Measurements from ENCODE around the gene ZNF75A. TPM values are rescaled to one million over a fixed set of nuclear protein-coding genes. Genes with fewer than 3 reads are reported as not detected.

Gene ZNF75A
- total RNA-seq, 1 experiment from 2014 or later: 21.0 TPM

DNA sequence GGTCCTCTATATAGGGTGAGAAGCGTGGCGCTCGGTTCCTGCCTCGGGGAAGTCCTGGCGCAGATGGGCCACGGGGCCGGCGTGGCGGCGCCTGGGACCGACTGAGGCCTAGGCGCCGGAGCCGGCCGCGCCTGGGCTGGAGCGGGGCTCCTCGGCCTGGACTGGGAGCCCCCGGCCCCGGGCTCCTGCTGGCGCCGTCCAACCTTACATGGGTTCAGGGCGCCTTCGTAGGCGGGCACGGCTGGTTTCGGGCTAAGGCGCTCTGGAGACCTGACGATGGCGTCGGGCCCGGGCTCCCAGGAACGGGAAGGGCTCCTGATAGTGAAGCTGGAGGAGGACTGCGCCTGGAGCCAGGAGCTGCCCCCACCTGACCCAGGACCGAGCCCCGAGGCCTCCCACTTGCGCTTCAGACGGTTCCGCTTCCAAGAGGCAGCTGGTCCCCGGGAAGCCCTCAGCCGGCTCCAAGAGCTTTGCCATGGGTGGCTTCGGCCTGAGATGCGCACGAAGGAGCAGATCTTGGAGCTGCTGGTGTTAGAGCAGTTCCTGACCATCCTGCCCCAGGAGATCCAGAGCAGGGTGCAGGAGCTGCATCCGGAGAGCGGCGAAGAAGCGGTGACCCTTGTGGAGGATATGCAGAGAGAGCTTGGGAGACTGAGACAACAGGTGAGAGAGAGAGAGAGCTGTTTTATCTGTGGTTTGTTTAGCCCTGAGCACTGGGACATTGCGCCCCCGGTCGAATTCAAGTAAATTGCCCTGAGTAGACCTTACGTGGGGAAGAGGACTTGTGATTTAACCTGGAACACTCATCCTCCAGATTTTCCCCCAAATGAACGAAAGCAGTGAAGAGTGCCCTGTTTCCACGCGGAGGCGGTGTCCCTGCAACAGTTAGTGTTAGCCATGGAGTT is 21.5 kb upstream of the ZNF75A start:
- peak; percentile 27 for DNase-seq (ENCODE audit: low read depth)
- in situ Hi-C loops (cut with HindIII; ENCODE audit: low pct_unique_long_range_greater_than_20kb, low sequenced_read_pairs): no loop called here

DNA sequence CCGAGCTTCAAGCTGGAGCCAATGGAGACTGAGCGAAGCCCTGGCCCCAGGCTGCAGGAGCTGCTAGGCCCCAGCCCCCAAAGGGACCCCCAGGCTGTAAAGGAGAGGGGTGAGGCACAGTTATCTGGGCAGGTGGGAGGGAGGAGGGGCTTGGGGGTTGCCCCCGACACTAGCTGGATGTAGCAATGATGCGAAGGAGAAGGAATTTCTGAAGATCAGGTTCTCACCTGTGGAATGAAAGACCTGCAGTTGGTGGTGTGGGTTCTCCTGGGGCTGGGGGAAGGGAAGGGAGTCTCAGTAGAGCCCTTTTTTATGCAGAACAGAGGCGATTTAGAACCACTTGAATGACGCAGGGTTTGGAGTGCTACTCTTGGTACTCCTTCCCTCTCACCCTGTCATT is 20.2 kb upstream of the ZNF75A start:
- no peak for DNase-seq (ENCODE audit: low read depth)
- in situ Hi-C loops (cut with HindIII; ENCODE audit: low pct_unique_long_range_greater_than_20kb, low sequenced_read_pairs): no loop called here

DNA sequence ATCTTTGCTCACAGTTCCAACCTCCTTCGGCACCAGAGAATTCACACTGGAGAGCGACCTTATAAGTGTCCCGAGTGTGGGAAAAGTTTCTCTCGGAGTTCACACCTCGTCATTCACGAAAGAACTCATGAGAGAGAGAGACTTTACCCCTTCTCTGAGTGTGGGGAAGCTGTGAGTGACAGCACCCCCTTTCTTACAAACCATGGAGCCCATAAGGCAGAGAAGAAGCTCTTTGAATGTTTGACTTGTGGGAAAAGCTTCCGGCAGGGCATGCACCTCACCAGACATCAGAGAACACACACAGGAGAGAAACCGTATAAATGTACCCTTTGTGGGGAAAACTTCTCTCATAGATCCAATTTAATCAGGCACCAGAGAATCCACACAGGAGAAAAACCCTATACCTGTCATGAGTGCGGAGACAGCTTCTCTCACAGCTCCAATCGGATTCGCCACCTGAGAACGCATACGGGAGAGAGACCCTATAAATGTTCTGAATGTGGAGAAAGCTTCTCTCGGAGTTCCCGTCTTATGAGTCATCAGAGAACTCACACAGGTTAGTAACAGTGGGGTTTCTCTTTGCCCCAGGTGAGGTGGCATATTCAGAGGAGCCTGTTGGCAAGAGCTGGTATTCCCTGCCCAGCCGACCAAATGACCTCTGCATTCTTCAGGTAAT is 15.2 kb upstream of the ZNF75A start:
- in situ Hi-C loops (cut with HindIII; ENCODE audit: low pct_unique_long_range_greater_than_20kb, low sequenced_read_pairs): no loop called here
- DNase-seq (ENCODE audit: low read depth): peak; percentile 54

DNA sequence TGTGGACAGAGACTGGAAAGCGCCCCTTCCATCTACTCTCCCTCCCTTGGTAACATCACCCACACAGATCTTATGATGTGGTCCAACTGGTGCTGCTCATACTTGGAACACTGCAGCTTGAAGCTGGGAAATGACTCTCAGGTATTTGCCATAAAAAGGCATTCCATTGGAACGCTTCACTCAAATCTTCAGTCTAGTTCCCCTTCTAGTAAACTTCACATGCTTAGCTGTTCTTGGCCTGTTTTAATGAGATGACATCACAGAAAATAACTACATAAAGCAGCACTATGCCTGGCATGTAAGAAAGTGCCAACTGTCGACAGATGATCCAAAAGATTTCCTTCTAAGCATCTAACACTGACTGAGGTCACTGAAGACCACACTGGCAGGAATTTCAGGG is 12.7 kb upstream of the ZNF75A start:
- in situ Hi-C loops (cut with HindIII; ENCODE audit: low pct_unique_long_range_greater_than_20kb, low sequenced_read_pairs): no loop called here
- no peak for DNase-seq (ENCODE audit: low read depth)

DNA sequence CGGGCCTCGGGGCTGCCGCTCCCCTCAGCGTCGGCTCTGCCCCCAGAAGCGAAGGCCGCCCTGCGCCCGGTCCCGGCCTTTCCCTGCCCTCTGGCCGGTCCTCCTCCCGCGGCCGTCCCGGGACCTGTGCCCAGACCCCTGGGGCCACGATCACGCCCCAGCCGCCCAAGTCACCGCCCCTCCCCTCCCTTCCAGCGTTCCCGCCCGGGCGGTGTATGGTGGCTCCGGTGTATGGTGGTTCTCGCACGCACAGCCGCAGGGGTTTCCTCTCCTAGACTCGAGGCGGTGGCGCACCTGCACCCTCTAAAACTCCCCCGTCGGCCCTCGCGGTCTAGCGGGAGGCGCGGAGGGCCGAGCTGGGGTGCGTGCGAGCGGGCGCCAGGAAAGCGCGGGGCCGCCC is 10.1 kb upstream of the ZNF75A start:
- no peak for DNase-seq (ENCODE audit: low read depth)
- in situ Hi-C loops (cut with HindIII; ENCODE audit: low pct_unique_long_range_greater_than_20kb, low sequenced_read_pairs): no loop called here

DNA sequence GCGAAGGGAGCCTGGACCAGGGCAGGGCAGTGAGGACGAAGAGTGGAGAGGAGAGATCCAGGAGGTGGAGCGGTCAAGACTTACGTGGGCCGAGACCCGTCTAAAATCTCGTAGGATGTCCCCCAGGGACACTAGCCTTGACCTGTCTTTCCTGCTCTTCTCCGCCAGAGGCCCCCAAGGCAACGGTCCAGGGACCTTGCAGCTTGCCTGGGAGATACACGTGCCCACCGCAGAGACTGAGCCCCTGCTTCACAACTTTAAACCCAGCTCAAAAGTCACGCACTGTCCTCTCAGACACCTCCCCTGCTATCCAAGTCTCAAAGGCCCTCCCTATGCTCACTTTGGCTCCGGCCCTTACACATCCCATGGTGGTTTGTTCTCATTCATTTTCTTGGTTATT is 9.5 kb upstream of the ZNF75A start:
- in situ Hi-C loops (cut with HindIII; ENCODE audit: low pct_unique_long_range_greater_than_20kb, low sequenced_read_pairs): no loop called here
- no peak for DNase-seq (ENCODE audit: low read depth)

DNA sequence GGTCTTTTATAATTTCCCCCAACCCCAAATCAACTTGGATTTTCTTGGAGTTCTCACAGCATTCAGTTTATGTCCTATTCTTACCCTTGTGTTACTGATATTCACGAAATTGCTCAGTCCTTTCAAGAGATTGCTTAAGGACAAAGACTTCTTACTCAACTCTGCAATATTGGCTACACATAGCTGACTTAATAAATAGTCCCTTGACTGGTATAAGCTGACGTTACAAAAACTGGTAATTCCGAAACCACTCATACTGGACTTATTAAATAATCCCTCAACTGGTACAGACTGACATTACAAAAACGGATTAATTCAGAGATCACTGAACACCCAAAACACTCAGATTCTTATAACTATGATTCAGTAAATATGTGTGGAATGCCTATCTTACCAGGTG is 927 bp upstream of the ZNF75A start:
- in situ Hi-C loops (cut with HindIII; ENCODE audit: low pct_unique_long_range_greater_than_20kb, low sequenced_read_pairs): no loop called here
- no peak for DNase-seq (ENCODE audit: low read depth)

DNA sequence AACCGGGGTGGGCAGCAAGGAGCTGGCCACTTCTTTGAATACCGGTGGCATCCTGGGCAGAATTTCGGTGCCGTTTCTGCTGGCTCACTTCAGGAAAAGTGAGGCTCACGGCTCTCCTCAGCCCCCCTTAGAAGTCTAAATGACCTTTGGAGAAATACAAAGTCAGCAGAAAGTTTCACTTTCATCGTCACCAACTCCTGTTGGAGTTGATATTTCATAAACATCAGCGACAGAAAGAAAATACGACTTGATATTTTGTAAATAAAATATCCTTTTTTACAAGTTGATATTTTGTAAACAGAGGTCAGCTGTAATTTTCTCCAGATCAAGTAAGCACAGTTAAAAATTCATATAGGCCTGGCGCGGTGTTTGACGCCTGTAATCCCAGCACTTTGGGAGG is 781 bp downstream of the ZNF75A start:
- in situ Hi-C loops (cut with HindIII; ENCODE audit: low pct_unique_long_range_greater_than_20kb, low sequenced_read_pairs): no loop called here

DNA sequence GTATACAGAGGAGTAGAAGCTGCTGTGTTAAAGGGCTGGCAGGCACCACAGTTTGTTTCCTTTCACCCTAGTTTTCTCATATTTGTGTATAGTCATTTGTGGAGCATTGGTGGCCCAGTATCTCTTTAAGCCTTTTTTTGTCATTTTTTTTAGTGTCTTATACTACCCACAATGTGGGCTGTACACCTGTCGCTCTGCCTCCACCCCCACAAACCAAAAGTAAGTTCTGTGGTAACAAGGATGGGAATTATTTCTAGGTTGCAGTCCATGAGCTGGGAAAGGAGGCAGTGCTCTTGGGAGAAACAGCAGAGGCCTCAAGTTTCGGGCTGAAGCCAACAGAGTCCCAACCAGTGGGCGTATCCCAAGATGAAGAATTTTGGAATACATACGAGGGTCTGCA is 6.2 kb downstream of the ZNF75A start:
- no peak for DNase-seq (ENCODE audit: low read depth)
- in situ Hi-C loops (cut with HindIII; ENCODE audit: low pct_unique_long_range_greater_than_20kb, low sequenced_read_pairs): no loop called here

More for the DNA sequence above, 781 bp downstream of the ZNF75A start:
- no peak for DNase-seq (ENCODE audit: low read depth)

DNA sequence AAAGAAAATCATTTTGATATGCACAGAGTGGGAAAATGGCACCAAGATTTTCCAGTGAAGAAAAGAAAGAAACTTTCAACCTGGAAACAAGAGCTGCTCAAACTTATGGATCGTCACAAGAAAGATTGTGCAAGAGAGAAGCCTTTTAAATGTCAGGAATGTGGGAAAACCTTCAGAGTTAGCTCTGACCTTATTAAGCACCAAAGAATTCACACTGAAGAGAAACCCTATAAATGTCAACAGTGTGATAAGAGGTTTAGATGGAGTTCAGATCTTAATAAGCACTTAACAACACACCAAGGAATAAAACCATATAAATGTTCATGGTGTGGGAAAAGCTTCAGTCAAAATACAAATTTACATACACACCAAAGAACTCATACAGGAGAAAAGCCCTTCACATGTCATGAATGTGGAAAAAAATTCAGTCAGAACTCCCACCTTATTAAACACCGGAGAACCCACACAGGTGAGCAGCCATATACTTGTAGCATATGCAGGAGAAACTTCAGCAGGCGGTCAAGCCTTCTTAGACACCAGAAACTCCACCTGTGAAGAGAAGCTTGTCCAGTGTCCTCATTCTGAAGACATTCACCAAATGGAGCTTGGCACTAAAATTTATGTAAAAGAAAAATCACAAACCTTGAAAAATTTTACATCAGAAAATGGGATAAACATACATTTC is 12.2 kb downstream of the ZNF75A start:
- in situ Hi-C loops (cut with HindIII; ENCODE audit: low pct_unique_long_range_greater_than_20kb, low sequenced_read_pairs): no loop called here
- DNase-seq (ENCODE audit: low read depth): peak; percentile 64

DNA sequence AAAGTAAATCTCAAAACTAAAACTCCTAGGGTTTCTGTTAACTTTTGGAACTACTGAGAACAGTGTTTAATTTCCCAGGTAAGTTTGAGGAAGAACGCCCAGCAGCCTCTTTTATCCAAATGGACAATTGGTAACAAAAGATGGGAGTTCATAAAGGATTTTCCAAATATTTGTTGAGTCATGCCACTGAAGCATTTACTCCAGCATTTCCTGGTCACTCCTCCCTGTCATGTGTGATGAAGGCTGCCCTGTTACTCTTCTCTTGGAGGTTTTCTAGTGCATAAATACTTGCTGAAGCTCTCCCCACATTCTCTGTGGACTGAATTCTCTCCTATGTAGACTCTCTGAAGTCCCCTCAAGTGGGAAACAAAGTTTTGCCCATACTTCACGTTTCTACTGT is 16.5 kb downstream of the ZNF75A start:
- in situ Hi-C loops (cut with HindIII; ENCODE audit: low pct_unique_long_range_greater_than_20kb, low sequenced_read_pairs): no loop called here

DNA sequence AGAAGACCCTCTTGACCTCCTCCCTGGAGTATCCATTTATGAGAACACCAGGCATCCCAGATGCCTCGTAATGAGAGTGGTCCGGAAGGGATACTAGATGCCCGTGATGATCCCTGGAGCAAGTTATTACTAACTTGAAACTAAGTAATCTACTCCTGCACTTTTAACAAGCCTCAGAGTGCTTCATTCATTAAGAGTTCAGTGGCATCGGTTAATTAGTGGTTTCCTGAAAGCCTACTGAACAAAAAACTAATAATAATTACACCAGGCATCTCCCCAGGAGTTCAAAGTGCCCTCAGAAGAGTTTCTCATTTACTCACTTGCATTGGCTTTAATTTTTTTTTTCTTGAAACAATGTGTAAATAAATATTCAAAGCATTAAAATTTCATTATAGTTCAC is 22.2 kb downstream of the ZNF75A start:
- no peak for DNase-seq (ENCODE audit: low read depth)
- in situ Hi-C loops (cut with HindIII; ENCODE audit: low pct_unique_long_range_greater_than_20kb, low sequenced_read_pairs): no loop called here

More for the DNA sequence above, 16.5 kb downstream of the ZNF75A start:
- DNase-seq (ENCODE audit: low read depth): peak; percentile 35

DNA sequence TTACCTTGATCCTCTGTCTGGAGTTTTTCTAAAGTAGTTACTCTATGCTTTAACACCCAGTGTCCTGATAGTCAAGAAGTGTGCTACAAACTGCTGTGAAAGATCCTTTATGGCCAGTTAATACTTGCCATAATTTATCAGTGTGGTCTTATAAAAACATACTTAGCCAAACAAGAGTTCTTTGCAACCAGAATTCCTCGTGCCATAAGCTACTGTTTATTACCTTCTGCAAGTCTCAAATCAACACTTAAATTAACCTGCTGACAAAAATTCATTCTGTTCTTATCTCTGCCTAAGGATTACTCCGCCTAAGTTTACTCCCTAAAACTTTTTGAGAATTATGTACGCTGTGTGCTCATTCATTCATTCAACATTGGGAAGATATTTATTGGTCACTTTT is 22.8 kb downstream of the ZNF75A start:
- in situ Hi-C loops (cut with HindIII; ENCODE audit: low pct_unique_long_range_greater_than_20kb, low sequenced_read_pairs): no loop called here

DNA sequence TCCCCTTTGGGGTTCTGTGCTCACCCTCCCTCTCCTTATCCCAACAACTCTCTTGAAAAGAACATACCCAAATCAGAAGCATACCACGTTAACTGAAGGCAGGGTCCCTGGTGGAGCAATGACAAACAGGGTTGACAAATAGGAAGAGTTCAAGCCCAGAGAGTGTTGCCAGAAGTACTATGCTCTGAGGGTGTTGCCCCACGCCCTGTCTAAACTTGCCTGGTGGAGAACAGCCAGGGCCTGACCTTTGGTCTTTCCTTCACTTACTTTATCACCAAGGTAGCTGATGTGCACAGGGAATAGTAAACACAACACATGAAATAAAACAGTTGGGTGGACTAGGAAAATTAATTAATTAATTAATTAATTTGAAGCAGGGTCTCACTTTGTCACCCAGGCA is 23.3 kb downstream of the ZNF75A start:
- DNase-seq (ENCODE audit: low read depth): no peak
- in situ Hi-C loops (cut with HindIII; ENCODE audit: low pct_unique_long_range_greater_than_20kb, low sequenced_read_pairs): no loop called here

More for the DNA sequence above, 22.8 kb downstream of the ZNF75A start:
- no peak for DNase-seq (ENCODE audit: low read depth)

DNA sequence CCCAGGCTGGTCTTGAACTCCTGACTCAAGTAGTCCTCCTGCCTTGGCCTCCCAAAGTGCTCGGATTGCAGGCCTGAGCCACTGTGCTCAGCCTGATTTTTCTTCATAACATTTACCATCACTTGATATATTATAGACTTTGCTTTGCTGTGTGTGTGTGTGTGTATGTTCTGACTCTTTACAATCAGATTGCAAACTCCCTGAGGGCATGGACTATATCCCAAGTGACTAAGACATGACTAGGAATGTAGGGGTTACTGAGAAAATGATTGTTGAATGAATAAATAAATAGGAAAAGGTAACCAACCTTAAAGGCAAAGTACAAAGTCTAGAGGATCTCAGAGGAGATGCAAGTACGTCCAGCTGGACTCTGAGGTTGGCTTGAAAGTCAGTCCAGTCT is 40.7 kb downstream of the ZNF75A start:
- no peak for DNase-seq (ENCODE audit: low read depth)
- in situ Hi-C loops (cut with HindIII; ENCODE audit: low pct_unique_long_range_greater_than_20kb, low sequenced_read_pairs): no loop called here

DNA sequence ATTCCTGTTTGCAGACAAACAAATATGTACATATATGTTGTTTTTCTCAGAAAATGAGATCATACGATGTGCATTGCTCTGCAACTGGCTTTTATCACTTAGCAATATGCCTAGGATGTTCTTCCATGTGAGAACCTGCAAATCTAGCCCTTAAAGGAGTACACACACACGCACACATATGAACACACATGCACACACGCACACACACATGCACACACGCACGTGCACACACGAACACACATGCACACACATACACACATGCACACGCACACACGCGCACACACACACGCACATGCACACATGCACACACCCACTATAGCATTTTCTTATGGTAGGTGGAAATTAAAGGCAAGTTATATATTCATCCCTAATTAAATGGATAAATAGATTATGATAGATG is 42.3 kb downstream of the ZNF75A start:
- DNase-seq (ENCODE audit: low read depth): no peak
- in situ Hi-C loops (cut with HindIII; ENCODE audit: low pct_unique_long_range_greater_than_20kb, low sequenced_read_pairs): no loop called here

DNA sequence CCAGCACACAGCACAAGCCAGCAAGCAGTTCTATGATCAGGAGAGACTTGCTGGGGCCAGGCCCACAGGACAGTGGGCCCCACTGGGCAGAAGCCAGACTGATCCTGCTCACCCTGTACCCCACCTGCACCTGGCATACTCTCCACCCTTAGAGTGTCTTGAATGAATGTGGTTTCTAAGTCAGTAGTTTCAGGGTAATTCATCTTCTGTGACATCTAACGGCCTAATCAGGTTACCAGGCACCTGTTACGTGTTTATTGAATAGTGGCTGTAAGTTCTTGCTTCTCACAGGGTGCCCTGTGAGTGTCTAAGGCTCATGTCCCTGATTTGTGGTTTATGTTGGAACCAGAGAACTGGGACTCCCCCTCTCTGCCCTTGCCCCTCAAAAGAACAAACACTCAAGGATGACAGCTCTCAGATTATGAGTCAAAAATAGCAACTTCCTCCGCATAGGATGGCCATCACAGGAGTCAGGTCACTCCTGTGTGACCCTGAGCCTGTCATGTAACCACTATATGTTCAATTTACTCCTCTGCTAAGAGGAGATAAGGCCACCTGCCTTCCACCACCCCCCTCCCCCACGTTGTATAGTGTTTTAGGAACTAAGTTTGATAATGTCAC is 43.4 kb downstream of the ZNF75A start:
- in situ Hi-C loops (cut with HindIII; ENCODE audit: low pct_unique_long_range_greater_than_20kb, low sequenced_read_pairs): no loop called here
- no peak for DNase-seq (ENCODE audit: low read depth)

DNA sequence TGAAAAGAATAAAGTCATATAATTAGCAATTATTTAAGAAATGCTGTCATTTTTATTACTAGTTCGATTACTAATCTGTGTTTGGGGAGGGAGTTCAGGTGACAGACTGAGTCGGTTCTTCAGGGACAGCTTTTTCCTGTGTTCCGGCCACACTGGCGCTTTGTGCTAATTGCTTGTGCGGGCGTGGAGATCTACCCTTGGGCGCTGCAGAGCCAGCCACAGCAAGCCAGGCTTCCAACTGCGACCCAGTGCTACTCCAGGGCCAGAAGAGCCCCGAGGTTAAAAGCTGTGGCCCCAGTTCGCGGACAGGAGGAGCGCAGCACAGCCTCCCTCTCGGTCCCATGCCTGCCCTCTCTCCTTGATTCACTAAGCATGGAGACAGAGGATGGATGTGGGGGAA is 43.9 kb downstream of the ZNF75A start:
- no peak for DNase-seq (ENCODE audit: low read depth)
- in situ Hi-C loops (cut with HindIII; ENCODE audit: low pct_unique_long_range_greater_than_20kb, low sequenced_read_pairs): no loop called here

DNA sequence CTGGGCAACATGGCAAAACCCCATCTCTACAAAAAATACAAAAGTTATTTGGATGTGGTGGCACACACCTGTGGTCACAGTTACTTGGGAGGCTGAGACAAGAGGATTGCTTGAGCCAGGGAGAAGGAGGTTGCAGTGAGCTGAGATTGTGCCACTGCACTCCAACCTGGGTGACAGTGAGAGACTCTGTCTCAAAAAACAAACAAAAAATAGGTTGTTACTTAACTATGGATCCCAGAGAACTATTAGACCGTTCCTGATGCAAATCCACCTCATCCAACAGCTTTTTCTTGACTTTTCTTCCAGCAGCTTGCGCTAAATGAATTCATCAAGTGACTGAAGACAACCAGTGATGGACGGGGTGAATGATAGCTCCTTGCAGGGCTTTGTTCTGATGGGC is 50.3 kb downstream of the ZNF75A start, which contains the start of gene OR2C1:
Gene OR2C1 (plus strand): TSS at position 301 of the 400 bp plus-strand sequence. CDS start 52 bp downstream, at position 353.
- no peak for DNase-seq (ENCODE audit: low read depth)
- in situ Hi-C loops (cut with HindIII; ENCODE audit: low pct_unique_long_range_greater_than_20kb, low sequenced_read_pairs): no loop called here

Data from Caki2 (cell line).